Fibroblast of skin of right biceps (primary cell): Measurements from ENCODE around the gene TNFRSF1A.
"Not testable (repeated sequence)": the region's sequence is repeated elsewhere in the genome, so short reads cannot be mapped to it uniquely, and the experiment has no call there.

Experiments used
- DNase-seq: peaks from one replicate; pipeline ENCODE4 v3.0.0-alpha.2; 2013

The TNFRSF1A gene

DNA sequence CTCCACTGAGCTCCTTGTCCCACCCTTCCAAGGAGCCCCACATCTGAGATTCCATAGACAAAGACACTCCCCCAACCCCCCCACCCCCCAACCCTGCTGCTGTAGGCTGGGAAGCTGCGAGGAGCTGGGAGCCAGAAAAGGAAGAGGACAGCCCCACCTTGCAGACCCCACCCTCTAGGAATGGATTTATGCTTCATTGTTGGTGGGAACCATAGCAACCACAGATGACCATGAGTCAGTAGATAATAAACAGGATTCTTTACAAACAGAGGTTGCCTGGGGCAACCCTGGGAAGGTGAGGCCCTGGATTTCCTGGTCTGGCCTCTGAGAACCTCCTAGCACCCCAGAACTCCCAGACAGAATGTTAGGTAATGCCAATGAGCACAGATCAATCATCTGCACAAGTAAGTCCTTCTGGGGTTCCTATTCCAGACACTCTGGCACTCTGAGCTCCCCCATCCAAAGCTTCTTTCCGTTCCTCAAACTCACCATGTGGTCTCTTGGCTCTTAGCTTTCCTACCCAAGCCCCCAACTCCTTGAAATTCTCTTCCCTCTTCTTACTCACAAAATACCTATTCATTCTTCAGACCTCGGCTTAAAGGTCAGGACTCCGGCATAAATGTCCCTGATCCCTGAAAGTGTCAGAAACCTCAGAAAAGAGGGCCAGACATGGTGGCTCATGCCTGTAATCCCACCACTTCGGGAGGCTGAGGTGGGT, 46.6 kb downstream of the TNFRSF1A start:
- peak; percentile 79 for DNase-seq

DNA sequence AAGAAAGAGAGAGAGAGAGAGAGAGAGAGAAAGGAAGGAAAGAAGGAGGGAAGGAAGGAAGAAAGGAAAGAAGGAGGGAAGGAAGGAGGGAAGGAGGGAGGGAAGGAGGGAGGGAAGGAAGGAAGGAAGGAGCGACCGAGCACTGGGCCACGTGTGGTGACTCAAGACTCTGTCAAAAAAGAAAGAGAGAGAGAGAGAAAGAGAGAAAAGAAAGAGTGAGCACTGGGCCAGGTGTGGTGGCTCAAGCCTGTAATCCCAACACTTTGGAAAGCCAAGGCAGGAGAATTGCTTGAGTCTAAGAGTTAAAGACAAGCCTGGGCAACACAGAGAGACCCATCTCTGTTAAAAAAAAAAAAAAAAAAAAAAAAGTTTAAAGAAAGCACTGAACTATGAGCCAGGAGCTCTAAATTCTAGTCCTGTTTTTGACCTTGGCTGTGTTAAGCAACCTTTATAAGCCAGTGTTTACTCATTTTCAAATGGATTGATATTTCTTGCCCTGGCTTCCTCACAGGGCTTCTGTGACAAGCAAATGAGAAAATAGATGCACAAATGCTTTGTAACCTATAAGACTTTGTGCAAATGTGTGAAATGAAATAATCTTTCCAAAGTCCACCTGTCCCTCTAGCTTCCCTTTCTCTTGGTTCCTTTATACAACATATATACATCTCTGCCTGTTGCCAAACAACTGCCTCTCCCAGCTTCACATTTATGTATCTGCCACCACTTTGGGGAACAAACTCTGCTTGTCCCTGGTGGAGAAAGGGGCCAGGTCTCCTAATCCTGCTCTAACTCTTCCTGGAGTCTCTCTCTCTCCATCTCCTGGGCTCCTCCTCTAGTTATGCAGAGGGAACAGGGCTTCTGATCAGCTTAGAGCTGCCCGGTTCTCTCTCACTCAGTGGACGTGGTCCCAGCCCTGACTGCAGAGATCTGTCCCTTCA, 47.5 kb downstream of the TNFRSF1A start:
- DNase-seq: no peak

DNA sequence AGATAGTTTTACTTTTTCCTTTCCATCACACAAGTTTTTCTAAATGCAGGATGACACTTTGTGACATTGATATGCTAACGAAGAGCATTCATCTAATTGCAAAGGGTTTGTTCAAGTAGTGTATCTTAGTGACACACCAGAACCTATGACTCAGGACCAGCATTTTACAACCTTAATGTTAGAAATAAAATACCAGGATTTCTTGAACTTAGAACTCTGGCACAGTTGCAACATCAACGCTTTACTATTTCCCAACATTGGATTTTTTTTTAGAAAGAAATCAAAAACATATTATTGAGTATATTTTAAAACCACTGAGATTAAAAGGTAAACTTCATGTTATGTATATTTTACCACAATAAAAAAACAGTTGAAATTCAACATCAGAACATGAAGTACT, 49.3 kb downstream of the TNFRSF1A start:
- DNase-seq: peak; percentile 58

DNA sequence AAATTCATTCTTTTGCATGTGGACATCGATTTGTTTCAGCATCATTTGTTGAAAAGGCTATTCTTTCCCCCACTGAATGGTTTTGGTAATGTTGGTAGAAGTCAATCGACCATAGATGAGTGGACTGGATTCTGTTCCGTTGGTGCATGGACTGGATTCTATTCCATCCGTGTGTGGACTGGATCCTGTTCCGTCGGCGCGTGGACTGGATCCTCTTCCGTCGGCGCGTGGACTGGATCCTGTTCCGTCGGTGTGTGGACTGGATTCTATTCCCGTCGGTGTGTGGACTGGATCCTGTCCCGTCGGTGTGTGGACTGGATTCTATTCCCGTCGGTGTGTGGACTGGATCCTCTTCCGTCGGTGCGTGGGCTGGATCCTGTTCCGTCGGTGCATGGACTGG, 52.0 kb downstream of the TNFRSF1A start:
- DNase-seq: not testable (repeated sequence)

DNA sequence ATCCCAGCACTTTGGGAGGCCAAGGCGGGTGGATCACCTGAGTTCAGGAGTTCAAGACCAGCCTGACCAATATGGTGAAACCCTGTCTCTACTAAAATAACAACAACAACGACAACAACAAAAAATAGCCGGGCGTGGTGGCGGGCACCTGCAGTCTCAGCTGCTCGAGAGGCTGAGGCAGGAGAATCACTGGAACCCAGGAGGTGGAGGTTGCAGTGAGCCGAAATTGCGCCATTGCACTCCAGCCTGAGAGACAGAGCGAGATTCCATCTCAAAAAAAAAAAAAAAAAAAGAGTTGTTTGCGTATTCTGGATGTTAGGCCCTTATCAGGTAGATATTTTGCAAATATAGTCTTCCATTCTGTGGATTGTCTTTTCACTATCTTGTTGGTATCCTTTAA, 52.8 kb downstream of the TNFRSF1A start:
- not testable (repeated sequence) for DNase-seq

DNA sequence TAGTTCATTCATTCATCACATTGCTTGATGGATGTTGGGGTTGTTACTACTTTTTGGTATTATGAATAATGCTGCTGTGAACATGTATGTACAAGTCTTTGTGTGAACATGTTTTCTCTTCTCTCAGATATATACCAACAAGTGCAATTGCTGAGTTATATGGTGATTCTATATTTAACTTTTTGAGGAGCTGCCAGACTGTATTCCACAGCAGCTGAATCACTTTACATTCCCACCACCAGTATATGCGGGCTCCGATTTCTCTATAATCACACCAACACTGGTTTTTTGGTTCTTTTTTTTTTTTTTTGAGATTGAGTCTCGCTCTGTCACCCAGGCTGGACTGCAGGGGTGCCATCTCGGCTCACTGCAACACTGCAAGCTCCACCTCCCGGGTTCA, 53.6 kb downstream of the TNFRSF1A start:
- DNase-seq: peak; percentile 89

DNA sequence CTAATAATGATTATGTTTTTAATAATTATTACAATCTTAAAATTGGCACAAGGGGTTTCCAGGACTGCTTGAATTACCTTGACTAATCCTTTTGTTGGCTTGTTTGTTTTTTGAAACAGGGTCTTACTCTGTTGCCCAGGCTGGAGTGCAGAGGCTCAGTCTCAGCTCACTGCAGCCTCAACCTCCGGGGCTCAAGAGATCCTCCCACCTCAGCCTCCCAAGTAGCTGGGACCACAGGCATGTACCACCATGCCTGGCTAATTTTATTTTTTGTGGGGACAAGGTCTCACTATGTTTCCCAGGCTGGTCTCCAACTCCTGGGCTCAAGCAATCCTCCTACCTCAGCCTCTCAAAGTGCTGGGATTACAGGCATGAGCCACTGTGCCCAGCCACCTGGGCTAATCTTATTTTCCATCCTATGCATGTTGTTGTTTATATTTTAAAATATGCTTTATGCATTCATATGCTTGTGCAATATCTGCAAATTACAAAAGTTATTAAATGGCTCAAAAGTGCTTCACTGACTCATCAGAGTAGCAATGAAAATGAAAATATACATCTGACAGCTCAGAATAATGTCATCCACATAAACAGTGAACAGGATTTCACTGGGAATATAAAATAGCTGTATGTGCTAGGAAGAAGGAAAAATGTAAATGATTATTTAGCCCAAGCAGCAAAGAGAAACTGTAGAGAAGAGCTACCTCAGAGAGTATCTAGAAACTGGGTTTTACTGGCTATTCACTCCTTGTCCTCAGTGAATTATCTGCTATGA, 56.2 kb downstream of the TNFRSF1A start:
- DNase-seq: peak; percentile 67

DNA sequence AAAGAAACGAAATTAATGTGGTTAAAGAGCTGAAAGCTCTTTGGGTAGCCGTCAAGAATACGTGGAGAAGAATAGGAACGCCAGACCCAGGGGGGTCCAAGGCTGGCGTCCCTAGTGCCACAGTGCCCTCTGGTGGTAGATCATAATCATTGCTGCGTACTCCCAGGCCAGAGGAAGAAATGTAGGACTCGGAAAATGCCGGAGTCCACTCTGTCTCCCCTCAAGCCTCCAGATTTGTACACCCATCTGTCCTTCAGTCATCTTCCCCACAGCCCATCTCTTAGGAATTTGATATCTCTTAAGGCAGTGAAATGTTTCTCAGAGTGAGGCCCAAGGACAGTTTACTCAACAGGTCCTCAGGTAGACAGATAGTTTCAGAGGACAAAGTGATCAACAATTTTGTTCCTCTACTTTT, 56.8 kb downstream of the TNFRSF1A start:
- DNase-seq: peak; percentile 72

DNA sequence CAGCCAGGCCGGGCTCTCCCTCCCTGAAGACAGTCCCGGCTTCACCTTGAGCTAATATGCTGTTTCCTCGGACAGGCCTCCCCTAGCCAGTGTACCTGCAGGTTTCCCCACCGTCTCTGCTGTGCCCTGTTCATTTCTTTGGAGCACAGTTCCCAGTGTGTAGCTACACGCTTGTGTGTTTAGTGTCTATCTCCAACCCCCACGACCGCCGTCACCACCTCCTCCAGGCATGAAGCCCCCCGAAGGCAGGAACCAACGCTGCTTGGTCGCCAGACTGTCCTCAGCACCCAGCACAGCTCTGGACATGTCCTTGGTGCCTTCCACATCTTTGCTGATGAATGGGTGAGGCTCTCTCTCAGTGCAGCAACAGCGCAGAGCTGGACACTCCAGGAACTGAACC, 57.6 kb downstream of the TNFRSF1A start:
- DNase-seq: no peak

DNA sequence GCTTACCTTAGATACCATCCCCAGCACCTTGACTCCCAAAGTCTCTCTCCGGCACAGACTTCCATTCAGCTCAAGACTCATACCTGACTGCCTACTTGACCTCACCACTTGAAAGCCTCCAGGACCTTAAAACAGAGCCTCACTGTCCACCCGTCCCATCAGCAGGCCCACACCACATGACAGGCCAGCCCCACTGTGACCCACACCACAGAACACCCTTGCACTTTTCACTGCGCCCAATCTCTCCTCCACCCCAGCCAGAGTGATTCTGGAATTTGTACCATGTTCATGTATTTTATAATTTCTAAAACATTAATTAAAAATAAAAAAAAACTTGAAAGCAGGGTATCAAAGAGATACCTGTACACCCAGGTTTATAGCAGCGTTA, 59.4 kb downstream of the TNFRSF1A start:
- no peak for DNase-seq

DNA sequence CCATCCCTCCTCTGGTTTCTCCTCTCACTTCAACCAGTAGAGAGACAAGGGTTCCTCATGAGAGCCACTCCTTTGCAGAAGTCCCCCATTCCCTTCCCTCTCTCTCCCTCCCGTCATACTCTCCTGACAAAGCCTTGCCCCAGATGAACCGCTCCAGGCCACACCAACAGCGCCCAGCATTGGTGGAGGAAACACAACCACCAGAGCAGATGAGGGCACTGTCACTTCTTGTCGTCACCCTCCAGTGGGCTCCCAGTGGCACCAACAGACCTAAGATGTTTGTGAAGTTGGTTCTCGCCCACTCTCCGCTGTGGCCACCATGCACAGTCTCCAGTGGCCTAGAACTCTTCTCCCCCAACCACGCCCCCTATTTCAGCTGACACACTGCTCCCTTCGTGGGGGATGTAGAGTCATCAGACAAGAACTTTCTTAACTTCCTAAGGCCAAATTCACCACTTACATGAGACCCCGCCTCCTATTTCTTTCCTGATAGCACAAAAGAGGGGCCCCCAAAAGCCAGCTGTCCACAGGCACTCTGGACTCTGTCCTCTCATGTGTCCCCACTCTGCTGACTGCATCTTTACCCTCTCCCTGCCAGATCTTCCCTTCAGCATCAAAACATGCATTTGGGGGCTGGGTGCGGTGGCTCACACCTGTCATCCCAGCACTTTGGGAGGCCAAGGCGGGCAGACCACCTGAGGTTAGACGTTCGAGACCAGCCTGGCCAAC, 60.6 kb downstream of the TNFRSF1A start:
- peak; percentile 63 for DNase-seq

DNA sequence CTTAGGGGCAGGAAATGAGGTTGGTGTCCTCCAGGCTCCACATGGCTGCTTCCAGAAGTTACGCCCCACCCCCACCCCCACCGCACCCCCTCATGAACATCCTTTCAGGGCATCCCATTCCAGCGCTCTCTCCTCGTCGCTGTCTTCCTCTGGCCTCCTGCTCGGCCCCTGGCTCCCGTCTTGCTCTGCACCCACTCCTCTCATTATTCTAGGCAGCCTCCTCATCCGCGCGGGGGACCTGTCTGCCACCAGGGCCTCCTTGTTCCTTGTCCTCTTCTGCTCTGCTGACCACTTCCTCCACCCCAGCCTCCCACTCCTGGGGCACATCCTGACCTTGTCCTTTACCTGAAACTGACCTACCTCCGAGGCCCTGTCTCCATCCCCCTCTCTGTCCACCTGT, 61.2 kb downstream of the TNFRSF1A start:
- no peak for DNase-seq

DNA sequence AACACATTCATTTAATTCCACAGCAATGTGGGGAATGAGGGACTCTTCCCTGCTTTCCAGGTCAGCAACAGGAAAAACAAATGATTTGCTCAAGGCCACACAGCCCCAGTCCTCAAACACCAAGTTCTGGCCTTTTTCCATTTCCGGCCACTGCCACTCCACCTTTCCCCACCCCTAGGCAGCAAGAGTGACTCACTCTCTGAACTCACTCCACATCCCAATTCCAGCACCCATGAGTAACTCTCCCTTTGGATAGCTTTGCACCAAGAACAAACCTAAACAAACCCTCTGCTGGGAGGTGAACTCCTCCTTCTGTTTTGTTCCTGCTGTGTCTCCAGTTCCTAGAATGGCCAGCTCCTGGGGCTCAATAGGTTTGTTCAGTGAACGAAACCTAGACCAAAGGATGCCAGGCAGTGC, 61.8 kb downstream of the TNFRSF1A start:
- peak; percentile 96 for DNase-seq

DNA sequence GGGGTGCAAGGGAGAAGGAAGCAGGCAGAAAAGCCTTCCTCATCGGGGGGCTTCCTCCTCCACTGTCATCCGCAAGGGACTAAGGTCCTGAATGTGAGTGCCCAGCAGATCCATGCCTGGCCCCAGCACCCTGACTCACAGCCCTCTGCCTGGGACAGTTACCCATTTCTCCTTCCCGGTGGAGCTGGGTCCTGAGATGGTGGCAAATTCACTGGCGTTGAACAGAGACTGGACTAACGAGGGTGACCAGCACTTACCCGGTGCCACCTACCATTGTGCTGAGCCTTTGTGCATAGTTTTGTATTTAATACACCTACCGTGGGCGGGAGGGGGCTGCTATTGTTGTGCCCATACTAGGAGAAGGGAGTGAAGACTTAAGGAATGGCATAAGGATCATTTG, 62.2 kb downstream of the TNFRSF1A start:
- DNase-seq: no peak

DNA sequence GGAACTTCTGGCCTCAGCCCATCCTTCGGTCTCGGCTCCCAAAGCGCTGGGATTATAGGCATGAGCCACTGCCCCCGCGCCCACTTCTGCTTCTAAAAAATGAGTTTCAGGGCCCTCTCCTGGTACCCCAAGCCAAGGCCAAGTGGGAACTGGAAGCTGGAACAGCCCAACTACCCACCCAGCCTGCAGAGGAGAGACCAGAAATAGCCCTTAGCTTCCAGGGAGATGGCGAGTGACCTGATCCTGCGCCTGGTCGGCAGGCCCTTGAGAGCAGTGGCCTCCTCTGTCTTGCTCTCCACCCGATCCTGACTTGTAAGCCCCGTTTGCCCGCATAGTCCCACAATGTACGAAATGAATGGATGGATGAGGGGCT, 62.6 kb downstream of the TNFRSF1A start:
- DNase-seq: no peak
